Ecto neural progenitor cell (in vitro differentiated cells): Measurements from ENCODE around the gene SOX2.
A peak's percentile ranks its signal among the peaks of the same experiment; 100 is the strongest.

Experiments
- DNase-seq: peaks from one replicate; pipeline ENCODE4 v3.0.0-alpha.2; 2018; ENCODE audit warnings: low spot score

SOX2 gene

DNA sequence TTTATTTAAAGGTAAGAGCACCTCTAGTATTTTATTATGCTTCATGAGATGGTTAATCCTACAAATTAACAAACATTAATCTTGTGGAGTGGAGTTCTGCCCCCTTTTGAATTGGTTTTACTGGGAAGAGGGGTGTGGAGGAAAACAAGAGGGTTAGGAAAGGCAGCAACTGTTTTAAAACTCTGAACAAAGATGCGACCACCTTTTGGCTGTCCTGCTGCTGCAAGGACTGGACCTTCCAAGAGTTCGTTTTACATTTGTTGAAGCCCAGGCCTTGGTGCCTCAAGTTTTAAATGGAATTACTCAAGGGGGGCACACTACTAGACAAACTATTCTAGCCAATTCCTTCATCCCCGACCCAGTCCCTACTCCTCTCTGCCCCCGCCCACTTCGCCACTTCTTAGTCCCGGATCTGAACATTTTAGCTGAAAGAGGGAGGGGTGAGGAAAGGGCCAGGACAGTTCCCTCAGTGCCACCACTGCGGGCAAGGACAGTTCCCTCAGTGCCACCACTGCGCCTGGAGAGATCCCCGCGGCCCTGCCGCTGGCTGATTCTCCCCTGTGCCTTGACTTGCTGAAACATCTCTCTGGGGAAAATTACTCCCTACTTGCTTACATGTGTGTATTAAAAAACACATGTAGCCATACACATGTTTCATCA is 11.2 kb downstream of the SOX2 start:
- no peak for DNase-seq

DNA sequence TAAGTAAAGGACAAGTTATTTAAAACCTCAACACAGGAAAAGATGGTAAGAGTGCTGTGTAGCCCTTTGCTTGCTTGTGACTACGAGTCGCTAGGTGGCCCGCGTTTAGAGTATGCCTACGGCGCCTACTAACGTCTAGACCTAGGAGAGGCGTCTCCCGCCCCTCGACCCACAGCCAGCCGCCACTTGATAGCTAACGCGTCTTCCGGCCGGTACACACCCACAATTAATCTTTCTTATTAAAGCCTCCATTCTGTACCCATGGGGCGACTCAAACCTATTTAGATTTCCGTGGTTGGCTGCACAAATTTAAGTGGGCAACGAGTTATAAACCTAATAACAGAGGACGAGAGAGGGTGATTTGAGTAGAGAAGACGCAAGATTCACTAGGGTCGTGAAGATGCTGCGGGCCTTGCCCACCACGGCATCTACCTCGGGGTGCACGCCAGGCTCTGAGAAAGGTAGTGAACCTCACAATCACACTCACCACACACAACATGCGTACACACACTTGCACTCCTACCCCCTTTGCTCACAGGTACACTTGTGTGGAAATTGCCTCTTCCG is 12.0 kb downstream of the SOX2 start:
- DNase-seq: no peak

DNA sequence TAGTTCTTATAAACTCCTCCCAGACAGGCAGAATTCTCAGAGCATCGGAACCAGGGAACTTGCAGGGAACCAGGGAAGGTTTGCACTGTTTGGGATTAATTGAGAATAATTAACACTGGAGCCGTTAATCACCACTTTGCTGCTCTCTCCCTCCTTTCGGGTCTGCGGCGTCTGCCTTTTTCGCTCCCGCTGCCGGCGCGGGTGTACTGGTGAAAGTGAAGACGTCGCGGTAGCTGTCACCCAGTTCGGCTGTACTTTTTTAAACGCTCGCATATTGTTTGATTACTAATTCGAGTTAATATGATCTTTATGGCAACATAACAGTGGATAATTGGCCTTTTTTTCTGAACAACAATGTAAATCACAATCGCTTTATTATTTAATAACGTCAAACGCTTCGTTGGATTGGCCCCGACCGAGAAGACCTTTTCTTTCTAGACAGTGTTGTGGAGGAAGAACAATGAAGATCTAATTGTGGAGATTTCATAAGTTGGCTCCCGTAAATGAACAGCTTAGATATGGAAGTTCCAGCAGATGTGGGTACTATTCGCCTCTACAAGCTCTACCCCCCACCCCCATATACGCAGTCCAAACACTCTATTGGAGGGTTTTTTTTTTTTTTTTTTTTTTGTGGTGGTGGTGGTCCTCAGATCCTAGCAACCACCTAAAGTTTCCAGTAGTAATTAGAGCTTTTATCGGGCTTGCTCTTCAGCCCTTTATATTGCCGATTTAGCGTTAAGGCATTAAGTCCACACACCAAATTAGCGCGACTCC is 12.7 kb downstream of the SOX2 start:
- DNase-seq: no peak

DNA sequence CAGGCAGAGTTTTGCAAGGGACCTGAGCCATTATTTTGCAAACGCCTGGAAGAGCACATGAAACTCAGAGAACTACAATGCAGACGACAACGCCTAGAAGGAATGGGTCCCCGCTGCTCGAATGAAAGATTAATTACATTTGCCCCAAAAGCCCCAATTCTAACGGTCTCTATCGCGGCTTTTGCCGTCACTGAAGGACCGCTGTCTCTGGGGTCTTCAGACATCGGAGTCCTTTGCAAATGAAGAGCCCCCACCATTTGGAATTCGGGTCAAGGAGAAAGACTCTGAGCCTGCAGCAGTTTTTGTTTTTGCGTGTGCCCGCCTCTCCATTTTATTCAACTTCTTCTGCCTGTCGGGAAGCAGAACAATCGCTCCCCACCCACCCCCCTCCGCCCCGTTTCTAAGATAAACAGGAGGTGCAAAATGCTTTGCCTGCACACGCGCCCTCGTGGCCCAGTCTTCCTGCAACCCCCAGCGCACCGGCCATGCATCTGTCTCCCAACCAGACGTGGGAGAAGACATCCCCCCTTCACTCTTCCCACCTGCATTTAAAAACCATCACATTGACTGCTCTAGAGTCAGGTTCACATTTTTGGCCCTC is 13.5 kb downstream of the SOX2 start:
- no peak for DNase-seq

DNA sequence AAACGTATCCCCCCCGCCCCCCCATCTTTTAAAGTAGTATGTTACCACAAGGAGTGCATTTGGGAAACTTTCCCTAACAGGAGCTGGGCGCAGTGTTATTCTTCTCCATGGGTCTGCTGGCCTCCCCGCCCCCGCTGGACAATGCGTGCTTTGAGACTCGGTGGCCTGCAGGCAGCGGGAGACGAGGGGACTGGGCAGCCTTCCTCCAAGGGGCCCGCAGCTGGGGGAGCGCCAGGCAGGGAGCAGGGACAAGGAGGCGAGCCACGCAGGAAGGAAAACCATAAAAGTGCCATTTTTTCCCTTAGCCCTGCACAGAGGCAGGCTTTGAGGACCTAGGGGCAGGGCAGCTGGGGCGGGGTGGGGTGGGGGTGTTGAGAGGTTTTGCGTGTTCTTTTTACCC is 14.1 kb downstream of the SOX2 start:
- DNase-seq: peak; percentile 80

DNA sequence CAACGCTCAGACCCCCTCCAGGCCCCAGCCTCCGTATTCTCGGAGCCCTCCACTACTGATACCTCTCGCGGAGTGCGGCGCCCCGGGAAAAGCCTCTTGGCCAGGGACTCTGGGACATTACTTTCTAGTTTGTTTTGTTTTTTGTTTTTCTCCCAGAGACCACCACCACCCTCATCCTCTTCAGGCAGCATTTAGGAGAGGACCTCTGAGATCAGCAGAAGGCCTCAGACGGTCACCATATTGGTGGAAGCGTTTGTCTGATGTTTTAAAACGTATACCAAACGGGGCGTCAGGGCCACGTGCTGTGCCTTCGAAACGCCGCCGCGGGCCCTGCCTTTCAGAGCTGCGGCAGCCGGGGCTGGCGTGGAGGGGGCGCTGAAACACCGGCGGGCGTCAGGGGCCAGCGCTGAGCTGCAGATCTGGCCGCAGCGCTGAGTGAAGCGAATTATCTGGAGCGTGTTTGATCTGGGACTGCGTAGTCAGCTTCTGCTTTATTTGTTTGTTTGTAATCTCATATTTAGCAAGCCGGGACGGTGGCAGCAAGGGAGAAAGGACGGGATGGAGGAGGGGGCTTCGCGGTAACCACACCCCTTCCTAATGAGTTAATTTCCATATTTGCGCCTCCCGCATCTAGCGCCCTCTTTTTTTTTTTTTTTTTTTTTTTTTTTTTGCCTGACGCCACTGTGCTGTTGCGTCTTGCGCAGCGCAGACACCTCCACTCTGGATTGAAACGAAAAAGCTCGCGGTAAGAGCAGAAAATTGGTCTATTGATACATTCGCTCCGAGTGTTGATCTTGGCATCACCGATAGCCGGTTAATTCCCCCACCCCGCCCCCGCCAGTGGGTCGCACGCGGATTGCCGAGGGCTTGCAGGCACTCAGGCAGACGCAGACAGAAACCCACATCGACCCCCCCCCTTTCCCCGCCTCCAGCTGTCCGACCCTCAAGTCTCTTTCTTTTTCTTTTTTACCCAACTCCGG is 14.9 kb downstream of the SOX2 start:
- DNase-seq: peak; percentile 89

DNA sequence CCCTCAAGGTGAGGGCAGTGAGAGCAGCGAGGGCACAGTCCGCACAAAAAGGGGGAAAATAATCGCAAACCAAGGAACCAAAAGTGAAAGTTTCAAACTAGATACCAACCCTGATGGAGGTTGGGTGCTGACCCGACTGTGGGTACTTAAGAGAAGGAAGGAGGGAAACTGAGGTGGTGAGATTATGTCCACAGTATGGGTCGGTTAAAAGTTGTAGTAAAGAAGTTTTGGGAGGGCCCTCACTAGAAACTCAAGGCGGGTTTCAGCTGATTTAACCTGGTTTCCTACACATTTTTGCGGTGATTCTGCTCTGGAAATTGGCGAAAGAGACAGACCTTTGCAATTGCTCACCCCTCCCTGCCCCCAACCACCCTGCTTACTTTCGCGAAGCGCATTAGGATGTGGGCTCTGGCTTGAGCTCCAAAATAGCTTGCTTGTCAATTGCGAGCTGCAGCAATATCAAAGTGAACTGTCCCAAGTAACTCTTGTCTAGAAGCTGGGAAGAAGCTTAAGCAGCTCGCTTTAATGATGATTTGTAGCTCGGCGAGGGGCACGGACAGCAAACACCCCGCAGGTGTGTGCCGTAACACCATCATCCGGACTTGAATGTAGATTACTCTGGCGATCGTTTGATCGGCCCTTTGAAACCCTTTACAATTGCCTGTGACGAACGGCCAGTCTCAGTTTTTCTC is 15.8 kb downstream of the SOX2 start:
- no peak for DNase-seq

DNA sequence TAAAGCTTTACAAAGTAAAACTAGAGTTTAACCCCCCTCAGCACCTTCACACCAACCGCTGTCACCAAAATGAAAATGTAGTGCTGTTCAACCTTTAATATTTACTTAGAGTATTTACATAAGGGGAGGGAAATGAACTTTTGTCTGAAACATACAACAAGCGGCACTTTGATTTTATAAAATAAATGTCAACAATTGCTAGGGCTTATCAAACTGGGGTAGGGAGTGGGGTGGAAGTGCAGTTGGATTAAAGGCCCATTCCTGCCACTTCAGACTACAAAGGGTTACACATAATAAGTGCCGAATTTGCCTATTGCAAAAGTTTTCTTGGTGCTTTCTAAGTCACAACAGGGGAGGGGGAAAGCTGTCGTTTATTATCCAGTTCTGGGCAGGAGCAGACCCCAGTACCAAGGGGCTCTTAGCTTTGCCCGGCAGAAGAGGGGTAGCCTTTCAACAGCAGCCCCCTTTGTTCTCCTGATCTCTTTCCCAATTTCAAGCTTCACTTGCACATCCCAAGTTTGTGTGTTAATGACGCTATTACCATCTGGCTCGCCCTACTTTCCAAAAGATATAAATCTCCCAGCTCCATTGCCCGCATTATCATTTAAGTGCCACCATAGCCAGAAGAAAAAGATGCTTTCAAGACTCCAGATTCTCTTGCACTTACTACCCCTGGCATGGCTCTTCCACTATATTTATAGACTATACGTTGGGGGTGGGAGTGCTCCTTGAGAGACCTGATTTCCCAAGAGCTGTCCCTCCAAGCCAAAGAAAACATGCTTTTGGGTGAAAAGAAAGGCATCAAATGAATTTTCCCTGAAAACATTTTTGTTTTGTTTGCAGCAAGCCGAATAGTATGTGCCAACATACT is 17.0 kb downstream of the SOX2 start:
- DNase-seq: no peak

DNA sequence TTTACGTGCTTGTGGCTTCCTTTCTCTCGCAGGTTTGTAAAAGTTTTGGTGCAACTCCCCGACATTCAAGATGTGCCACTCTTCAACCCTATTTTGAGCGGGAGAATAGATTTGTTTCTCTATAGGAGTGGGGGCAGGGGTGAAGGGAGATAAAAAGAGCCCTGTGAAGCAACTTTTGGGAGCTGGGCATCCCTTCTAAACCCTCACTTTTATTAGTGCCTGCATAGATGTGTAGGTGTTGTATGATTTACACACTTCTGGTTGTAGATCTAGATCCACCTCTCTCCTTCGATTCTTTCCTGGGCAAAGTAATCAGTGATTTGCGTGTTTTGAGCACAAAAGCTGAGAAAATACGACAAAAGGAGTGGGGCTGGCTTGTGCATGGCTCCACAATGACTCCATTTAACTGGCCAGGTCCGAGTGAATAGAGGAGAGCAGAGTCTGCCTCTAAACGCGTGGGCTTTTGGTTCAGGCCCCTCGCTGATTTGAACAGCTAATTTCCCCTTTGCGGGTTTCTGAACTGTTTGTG is 17.7 kb downstream of the SOX2 start:
- DNase-seq: no peak

DNA sequence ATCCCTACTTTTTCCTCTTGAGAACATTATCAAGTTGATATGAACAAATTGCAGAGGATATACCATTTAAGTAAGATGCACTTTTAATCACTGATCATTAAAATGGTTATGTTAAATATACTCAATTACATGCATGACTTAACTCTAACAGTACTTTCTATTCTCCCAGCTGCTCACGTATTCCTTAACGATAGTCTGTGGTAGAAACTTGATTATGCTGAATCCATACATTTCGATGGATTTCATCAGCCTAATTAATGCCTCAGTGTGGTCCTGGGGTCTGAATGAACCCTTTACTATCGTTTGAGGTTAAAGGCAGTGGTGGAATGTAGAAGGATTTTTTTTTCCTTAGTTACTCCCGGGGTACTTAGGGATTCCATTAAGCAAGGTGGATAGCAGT is 18.6 kb downstream of the SOX2 start:
- DNase-seq: no peak

DNA sequence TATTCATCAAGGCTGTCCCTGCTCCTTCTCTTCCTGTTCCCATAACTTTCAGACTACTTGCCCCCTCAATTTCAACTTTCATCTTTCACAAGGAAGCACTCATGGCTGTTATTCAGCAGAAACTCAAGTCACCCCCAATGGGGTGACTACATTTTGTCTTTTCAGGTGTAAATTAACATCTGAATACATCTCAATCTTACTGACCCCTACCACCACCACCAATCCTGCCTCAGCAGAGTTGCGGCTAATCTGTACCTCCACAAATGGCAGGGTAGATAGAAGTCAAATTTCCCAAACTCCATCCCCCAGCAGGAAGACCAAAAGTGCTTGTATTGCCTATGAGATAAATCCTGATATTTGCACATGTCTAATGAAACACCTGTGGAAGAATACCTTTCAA is 19.2 kb downstream of the SOX2 start:
- DNase-seq: no peak

DNA sequence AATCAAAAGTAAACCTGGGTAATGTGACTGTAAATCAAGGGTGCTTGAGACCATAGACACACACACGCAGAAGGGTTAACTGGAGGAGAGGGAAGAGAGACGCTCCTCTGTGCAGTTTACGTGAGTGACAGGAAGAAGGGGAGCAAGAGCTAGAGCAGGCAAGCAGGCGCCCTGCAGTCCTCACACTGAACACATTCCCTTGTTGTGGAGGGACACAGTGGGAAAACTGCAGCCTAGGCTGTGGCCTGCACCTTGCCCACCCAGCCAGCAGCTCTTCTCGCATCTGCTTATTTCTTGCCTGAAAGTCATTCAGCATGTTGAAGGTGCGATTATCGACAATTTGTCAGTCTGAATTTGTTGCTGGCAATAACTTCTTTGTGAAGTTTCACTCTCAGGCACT is 24.2 kb downstream of the SOX2 start:
- no peak for DNase-seq

DNA sequence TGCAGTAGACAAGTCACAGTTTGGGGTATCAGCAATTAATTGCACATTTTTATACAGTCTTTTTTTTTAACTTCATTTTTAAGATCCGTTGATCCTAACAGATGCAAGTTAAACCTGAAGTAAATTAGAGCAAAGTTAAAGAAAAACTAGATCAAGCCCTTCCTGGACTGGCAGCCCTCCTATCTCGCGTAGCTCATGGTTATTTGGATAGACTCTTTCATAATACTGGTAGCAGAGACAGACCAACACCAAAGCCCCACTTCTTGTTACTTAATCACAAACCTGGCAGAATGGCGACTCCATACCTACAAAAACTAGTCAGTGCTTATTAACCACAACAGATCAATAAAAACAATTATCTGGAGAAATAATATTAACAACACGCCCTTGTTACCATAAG is 26.8 kb downstream of the SOX2 start:
- DNase-seq: no peak

DNA sequence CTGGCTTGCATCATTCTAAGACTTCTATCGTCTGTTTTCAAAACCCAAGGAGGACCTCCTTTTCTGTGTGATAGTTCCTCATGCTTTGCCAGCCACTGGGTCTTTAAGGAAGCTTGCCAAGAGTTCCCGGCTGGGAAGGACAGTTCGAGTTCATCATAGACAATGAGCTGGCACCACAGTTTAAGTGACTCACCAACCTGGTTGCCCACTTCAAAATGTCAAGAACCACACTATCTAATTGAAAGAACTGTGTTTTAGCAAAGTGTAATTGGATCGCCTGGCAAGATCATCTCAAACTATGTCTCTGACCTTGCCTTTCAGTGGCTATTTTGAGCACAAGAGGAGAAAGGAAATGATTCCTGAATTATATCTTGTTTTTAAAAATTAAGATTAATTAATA is 27.9 kb downstream of the SOX2 start:
- DNase-seq: no peak

DNA sequence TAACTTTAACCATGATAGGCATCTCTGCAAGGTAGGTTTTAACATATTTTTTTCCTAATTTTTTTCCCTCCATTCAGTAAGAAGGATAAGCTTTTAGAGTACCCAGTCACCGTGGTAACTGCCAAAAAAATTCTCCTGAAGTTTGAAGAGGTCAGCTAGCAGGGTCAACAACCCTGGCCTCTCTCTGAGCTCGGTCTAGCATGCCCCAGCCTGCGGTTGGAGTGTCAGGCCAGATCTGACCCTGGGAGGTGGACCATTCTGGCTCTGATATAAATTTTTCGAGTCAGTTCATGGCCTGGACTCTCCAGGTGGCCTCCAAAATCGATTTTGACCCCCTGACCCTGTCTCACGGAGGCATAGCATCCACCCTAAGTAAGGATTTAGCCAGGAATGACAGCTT is 29.7 kb downstream of the SOX2 start:
- peak; percentile 82 for DNase-seq

DNA sequence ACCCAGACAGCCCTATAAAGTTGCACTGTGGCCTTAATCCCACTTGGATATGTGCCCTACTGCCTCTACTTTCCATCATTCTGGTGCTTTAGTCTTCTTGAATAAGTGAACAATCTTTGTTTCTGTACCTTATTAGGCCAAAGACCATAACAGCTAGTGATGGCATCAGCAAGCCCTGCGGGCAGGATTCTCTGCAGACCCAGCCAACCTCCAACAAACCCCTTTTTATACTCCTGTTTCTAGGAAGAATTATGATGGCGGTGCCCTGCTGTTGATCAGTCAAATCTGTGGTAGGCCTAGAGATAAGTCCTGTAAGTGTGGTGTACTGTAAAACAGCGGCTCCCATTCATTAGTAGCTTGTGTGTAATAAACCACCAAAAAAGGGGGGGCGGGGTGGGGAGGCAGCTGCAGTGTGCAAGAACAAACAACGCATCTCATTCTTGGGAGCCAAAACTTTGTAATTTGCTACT is 40.5 kb downstream of the SOX2 start:
- no peak for DNase-seq

DNA sequence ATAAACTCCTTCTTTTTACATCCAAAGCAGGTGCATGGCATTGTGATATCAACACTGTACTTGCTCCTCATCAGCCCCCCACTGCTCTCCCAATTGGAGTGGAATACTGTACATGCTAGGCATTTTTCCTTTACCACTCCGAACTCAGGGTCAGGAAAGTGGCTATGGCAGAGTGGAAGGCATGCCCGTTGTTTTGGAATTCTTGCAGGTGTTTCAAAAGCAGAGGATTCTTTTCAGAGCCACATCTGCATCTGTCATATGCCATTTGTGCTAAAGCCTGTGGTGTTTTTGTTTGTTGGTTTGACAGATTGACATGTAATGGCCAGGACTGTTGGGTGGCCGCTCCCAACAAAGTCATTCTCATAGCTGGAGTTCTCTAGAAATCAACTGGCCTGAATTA is 41.7 kb downstream of the SOX2 start:
- DNase-seq: no peak

DNA sequence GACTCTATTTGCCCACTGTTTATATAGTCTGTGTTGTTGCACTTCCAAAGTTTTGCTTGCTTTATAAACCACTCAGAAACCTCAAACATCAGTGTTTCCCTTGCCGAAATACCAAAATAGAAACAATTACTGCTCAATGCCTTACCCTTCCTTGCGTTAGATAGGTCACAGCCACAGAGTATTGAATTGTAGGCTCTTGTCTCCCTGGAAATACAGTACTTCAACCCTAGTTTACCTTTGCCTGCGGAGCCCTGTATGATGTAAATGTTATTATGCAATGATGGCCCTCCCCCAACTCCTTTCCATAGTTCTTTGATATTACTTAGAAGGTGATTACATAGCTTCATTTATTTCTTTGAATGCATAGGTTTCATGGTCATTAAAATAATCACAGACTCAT is 44.2 kb downstream of the SOX2 start:
- DNase-seq: no peak

DNA sequence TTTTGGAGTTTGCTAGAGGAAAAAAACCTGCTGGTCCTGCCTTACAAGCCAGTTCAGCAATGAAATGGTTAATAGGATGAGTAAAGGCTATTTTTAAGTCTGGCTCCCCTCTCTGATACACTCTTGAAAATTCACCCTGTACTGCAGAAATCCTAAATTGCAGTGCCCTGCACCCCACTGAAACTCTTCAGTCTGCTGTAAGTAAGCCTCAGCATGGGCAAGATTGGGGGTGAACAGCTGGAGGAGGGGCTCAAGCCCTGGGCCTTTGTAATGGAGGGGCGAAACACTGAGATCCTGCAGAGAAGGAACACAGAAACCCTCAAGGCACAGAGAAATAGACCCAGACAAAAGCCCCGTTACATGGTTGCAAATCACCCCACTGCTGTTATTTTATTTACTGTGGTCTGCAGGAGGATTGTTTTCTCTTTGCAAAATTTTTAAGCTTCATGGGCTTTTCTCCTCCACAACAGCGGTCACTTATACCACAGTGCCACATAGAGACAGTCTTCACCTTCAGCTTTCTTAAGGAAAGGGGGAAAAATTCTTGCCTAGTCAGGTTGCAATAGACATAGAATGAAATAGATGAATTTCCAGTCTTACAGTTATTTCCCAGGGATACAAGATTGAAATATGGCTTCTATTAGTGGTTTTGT is 45.0 kb downstream of the SOX2 start:
- peak; percentile 73 for DNase-seq
